HG03097 (cell line): ENCODE results near the gene ZSCAN31.
A peak's percentile ranks its signal among the peaks of the same experiment; 100 is the strongest.
"Not testable (repeated sequence)": the region's sequence is repeated elsewhere in the genome, so short reads cannot be mapped to it uniquely, and the experiment has no call there.

Experiments
- ATAC-seq: cut with Tn5 transposase; IDR thresholded peaks from one replicate; pipeline ENCODE4 v1.9.1; 2021; ENCODE audit not compliant: unreplicated experiment, low FRiP score

The ZSCAN31 gene

DNA sequence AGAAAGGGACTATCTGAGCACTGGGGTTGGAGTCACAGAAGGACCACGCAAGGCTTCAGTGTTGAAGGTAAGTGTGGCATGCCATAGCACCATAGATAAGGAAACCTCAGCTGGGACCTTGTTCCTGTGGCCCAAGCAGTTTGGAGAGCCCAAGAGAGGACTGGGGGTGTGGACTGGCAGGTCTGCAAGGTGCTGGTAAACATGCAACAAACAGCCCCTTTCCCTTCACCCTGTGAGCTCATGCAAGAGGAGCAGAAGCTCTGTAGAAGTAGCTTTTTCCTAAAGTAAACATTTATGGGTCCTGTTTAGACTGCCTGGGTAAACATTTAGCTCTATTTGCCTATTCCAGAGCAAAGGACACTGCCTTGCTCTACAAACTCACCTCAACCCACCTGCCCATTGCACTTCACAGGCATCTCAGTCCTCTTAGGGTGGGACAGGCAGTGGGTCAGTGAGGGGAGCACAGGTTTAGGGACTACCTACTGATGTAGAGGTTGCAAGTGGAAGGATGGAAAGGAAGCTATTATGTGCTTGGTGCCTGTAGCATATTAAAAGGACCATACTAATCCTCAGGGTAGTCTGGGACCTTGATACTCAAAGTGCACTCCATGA lies 12.0 kb downstream of the ZSCAN31 start:
- ATAC-seq = no peak

DNA sequence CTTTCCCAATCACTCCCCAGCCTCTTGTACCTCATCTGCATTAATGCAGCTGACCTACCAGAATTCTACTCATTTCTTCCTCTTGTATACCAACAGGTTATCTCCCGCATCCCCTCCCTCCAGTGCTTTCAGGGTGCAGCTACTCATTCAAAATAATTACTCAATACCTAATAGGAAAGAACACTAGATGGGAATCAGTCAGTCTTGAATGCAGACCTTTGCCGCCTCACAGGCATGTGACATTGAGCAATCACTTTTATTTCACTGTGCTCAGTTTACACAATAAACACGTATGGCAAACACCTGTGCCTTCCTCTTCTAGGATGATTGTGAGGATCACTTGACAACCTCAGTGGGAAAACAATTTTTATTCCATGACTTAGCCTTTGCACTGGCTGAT lies 13.3 kb downstream of the ZSCAN31 start:
- no peak for ATAC-seq

- not testable (repeated sequence) for ATAC-seq
These were observed 18.1 kb downstream of the ZSCAN31 start for GRCh38 chr6:28317866-28318265.

- ATAC-seq = no peak
These were observed 20.3 kb downstream of the ZSCAN31 start for GRCh38 chr6:28315628-28316027.

DNA sequence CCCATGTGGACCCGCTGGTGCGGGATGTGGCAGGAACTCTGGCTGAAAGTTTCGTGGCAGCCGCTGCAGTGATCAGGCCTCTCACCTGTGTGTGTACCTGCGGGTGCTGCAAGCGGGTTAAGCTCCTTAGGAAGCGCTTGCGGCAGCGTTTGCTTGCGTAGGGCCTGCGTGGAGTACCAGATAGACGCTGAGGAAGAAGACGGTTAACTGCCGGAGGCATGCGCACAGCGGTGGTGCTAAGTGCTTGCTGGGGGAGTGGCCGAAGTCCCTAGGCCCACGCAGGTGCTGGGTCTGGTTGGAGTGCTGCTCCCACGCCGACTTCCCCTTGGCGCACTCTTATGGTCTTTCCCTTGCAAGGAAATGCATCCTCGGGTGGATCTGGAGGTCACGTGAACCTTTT lies 23.0 kb downstream of the ZSCAN31 start:
- ATAC-seq = no peak

DNA sequence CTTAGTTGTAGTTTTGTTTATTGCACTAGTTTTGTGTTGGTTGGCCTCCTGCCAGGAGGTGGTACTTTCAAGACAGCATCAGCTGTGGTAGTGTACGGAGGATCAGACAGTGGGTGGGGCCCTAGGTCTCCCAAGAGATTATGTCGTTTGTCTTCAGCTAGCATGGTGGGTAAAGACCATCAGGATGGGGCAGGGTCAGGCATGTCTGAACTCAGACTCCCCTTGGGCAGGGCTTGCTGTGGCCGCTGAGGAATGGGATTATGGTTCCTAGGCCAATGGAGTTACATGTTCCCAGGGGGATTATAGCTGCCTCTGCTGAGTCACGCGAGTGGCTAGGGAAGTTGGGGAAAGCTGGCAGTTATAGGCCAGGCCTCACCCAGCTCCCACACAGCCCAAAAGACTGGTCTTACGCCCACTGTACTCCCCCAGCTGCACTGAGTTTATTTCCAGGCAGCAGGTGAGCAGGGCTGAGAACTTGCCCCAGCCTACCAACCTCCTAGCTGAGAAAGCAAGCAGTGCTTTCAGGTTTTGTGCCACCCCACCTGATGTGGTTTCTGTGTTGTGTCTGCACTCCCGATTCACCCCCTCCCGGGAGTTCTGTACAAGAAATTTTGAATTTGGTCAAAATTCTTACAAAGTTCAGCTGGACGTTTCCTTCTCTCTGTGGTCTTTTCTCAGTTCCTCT lies 24.7 kb downstream of the ZSCAN31 start:
- ATAC-seq = no peak

GRCh38 chr6:28306363-28306762 lies 29.6 kb downstream of the ZSCAN31 start:
- not testable (repeated sequence) for ATAC-seq

GRCh38 chr6:28303570-28303969 lies 32.4 kb downstream of the ZSCAN31 start:
- no peak for ATAC-seq

GRCh38 chr6:28296520-28297060 lies 39.4 kb downstream of the ZSCAN31 start:
- ATAC-seq = no peak

DNA sequence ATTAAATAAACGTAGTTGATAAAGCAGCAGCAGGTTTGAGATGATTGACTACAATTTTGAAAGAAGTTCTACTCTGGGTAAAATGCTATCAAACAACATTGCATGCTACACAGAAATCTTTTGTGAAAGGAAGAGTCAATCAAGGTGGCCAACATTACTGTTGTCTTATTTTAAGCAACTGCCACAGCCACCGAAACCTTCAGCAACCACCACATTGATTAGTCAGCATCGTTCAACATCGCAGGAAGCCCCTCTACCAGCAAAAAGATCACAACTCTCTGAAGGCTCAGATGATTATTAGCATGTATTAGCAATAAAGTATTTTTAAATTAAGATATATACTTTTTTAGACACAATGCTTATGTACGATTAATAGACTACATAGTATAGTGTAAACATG lies 40.6 kb downstream of the ZSCAN31 start:
- no peak for ATAC-seq

GRCh38 chr6:28291573-28291972 lies 44.4 kb downstream of the ZSCAN31 start:
- ATAC-seq = no peak

DNA sequence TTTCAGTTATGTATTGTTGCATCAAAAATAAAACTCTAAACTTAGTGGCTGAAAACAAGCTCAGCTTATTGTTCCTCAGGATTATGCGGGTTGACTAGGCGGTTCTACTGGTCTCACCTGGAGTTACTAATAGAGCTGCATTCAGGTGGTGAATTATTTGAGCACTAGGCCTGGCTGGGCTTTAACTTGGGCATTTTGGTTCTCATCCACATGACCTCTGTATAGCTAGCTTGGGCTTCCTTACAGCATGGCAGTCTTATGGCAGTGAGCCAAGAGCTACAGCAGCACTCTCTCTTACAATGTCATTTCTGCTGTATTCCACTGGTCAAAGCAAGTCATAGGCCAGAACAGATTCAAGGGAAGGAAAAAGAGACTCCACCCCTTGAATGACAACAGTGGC lies 53.0 kb downstream of the ZSCAN31 start:
- ATAC-seq = no peak

DNA sequence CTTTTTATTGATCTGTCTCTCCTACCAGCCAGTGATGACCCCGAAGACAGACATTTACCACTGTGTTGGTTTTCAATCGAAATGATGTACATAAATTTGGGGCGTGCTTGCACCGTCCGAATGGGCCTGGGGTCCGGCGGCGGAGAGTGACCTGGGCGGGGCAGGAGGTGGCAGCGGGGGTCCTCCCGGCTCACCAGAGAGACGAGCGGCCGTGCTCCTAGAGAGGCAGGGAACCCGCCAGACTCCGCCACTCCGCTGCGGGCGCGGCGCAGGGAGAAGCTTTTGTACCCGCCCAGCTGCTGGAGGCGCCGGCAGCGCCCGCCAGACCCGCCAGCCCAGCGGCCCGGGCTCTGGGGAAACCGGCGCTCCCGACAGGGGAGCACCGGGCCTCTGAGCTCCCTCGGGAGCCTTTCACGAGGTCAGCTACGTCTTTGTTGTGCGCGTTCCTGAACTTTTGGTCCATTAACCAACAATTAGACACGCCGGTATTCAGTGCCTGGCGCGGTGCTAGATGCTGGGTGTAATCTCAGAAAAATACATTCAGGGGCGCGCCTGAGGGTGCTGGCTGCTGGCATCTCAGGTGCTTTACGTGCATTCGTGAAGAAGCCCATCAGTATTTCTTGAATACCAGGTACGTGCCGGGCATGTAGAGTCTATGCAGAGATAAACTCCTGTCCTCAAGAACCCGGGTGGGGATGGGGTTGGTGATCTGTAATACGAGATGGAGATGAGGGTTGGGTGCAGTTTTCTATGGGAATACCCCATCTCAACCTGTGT lies 54.5 kb downstream of the ZSCAN31 start, which contains the start of gene PGBD1:
Gene PGBD1 (plus strand): TSS at position 285 of the 777 bp plus-strand sequence. CDS start 2,242 bp downstream, outside the sequence.
- peak; percentile 52 for ATAC-seq

DNA sequence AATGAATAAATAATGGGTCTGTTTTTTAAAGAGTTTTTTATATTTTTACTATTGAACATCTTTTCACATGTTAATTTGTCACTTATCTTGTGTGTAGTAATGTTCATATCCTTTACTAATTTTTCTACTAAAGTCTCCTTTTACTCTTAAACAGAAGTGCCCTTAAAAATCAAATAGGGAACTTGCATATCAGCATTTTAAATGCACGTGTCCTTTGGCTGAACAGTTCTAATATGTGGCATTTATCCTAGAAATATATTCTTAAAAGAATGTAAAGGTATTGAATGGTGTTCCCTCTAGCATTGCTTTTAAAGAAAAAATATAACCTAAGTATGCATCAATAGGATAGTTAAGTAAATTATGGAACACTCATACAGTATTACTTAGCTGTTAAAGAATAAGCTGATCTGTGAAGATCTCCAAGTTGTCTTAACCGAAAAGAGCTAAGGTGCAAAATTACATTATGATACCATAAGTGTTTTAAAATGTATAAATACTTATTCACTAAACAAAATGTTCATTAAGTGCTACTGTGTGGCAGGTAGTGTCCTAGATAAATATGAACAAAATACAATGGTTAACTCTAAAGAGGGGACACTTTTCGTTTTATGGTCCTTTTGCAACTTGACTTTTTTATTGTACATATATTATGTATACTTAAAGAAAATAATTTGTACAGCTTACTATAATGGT lies 55.2 kb downstream of the ZSCAN31 start:
- no peak for ATAC-seq

GRCh38 chr6:28277746-28278145 lies 58.2 kb downstream of the ZSCAN31 start:
- no peak for ATAC-seq

- ATAC-seq = no peak
These were observed 61.1 kb downstream of the ZSCAN31 start for GRCh38 chr6:28274888-28275287.
